Esophagus muscularis mucosa (tissue), 4 donors: ENCODE measurements around the gene DCP1B. TPM values are rescaled to one million over a fixed set of nuclear protein-coding genes. Genes with fewer than 3 reads are reported as not detected.

Source experiments
- DNase-seq: peaks from one replicate; pipeline ENCODE4 v3.0.0-alpha.2; 2017; ENCODE audit errors: extremely low spot score
- H3K27ac ChIP-seq, 4 donors: fragments of 200-600 bp; sonication (generic); replicated peaks in 1 of 4; 1 replicate in 3 of 4; 2 replicates in 1 of 4; pipeline ENCODE4 v1.5.1; 2016 to 2019; ENCODE audit warnings: mild to moderate bottlenecking in 1 of 4
- H3K27me3 ChIP-seq, 4 donors: fragments of 200-600 bp; sonication (generic); one replicate each; pipeline versions ENCODE4 v1.5.1 to v1.6.0; 2016 to 2019
- H3K36me3 ChIP-seq, 4 donors: fragments of 200-600 bp; sonication (generic); one replicate each; pipeline ENCODE4 v1.5.1; 2016 to 2019
- H3K4me1 ChIP-seq, 4 donors: fragments of 200-600 bp; sonication (generic); one replicate each; pipeline ENCODE4 v1.5.1; 2016 to 2019
- H3K4me3 ChIP-seq, 4 donors: fragments of 200-600 bp; sonication (generic); 1 replicate in 2 of 4; 2 replicates in 2 of 4; pipeline ENCODE4 v1.5.1; 2016 to 2019; ENCODE audit warnings: mild to moderate bottlenecking in 4 of 4, moderate library complexity in 1 of 4
- H3K9me3 ChIP-seq, 4 donors: fragments of 200-600 bp; sonication (generic); 1 replicate in 3 of 4; 2 replicates in 1 of 4; pipeline ENCODE4 v1.5.1; 2016 to 2019
- EP300 ChIP-seq: sonication (generic); formaldehyde crosslinking; IDR thresholded peaks from one replicate; pipeline ENCODE4 v1.6.1; 2017; ENCODE audit warnings: antibody characterized with exemption
- POLR2A ChIP-seq: fragments of 450-650 bp; IDR thresholded peaks from one replicate; pipeline ENCODE4 v1.6.1; 2017; ENCODE audit warnings: antibody characterized with exemption, moderate library complexity, mild to moderate bottlenecking, low read depth
- POLR2AphosphoS5 ChIP-seq, 2 donors: sonication (generic); formaldehyde crosslinking; IDR thresholded peaks; one replicate each; pipeline ENCODE4 v1.6.1; 2017; ENCODE audit warnings: antibody characterized with exemption in 2 of 2
- WGBS: methylation state at CpG from one replicate; pipeline ENCODE4 v1.1.5; 2018; 5-methylcytosine and 5-hydroxymethylcytosine counted together
- intact Hi-C: fragments of 100-400 bp; cut with DNase I; formaldehyde crosslinking; loops from one replicate; pipeline ENCODE4 v1.15.1; 2023
- total RNA-seq, 4 donors: library from RNA; depleted of rRNA; stranded (reverse); fragments of >200 nt; gene quantifications; one replicate each; pipeline versions ENCODE4 v1.1.0 to v1.2.1, GENCODE V29; 2016
- TF ChIP-seq, protein P1 (sequence below), 3 experiments: fragments of 200-600 bp in 2 of 3; fragments of 450-650 bp in 1 of 3; sonication (generic) in 2 of 3; IDR thresholded peaks; one replicate each; pipeline ENCODE4 v1.5.1; 2017 to 2019; ENCODE audit warnings: antibody characterized with exemption in 3 of 3, mild to moderate bottlenecking in 2 of 3, moderate library complexity in 1 of 3

Gene DCP1B
- total RNA-seq, 4 donors from 2014 or later = 22.0 to 26.5 (median 24.4) TPM

DNA sequence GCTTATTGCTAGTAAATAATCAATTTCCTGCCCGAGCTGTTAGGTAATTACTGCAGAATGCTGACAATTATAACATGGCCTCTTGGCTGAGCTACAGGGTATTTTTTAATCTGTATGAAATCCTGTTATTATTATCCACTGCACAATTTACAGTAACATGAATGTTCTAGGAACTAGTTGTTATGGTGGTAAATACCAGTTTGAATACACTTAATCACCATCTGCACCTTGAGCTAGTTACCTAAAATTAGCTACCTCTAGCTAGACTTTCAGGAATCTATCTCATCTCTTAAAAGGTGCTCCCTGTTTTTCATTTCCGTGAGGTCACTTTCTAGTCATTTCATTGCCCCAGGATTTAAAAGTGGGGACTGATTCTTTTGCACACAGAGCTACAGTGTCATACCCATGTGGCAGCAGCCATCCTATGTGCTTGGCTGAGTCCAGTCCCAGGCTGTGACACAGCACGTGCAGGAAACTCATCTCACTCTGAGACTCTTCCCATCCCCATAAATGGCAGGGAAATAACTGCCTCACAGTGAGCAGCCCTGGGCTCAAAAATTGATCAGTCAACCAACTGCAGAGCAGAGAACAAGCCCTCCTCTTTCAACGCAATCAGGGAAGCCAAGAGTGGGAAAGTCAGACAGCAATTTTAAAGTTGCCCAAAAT, 37.6 kb downstream of the DCP1B start:
- H3K36me3 ChIP-seq = peaks cover 5 to 27% (median 11%) of the 10 kb centered on the region in 4 donors
- peaks cover 9 to 57% (median 52%) of the 10 kb centered on the region in 4 donors for H3K4me1 ChIP-seq
- no peak overlapping the region for H3K4me3 ChIP-seq
- no peak for DNase-seq
- intact Hi-C loops = no loop called here
- peak overlapping the region; percentile 72 to 90 (median 75) for H3K27ac ChIP-seq
- 41% methylated on average over 4 of the region's 4 CpGs for WGBS
- no peaks in the 10 kb centered on the region for H3K27me3 ChIP-seq
- TF ChIP-seq POLR2AphosphoS5 (IDR thresholded peaks at IDR 0.05) (peak; percentile 59 to 86), POLR2A (no peak)
- no peaks in the 10 kb centered on the region for H3K9me3 ChIP-seq

DNA sequence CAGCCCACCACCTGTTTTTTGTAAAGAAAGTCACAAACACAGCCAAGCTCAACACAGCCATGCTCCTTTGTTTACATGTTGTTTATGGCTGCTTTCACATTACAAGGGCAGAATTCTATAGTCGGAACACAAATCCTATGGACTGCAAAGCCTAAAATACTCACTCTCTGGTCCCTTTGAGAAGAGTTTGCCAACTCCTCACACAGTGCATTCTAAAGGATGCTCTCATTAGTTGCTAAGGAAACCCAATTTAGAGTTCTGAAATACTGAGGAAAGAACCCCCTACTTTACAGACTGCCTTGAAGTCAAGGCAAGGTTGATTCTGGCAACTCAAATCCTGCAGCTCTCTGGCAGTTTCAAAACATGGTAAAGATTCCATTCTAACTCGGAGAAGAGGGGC, 38.3 kb downstream of the DCP1B start:
- intact Hi-C loops = no loop called here
- Histone ChIP-seq H3K27me3 (no peaks in the 10 kb centered on the region), H3K4me1 (peaks cover 9 to 57% (median 53%) of the 10 kb centered on the region in 4 donors), H3K4me3 (no peak overlapping the region), H3K27ac (peak overlapping the region; percentile 72 to 90 (median 75)), H3K9me3 (no peaks in the 10 kb centered on the region), H3K36me3 (peaks cover 5 to 31% (median 13%) of the 10 kb centered on the region in 4 donors)
- 63% methylated on average over 2 of the region's 2 CpGs for WGBS
- no peak for DNase-seq
- TF ChIP-seq POLR2A (no peak), EP300 (no peak), POLR2AphosphoS5 (IDR thresholded peaks at IDR 0.05) (no peak)
- TF ChIP-seq, protein P1, sequence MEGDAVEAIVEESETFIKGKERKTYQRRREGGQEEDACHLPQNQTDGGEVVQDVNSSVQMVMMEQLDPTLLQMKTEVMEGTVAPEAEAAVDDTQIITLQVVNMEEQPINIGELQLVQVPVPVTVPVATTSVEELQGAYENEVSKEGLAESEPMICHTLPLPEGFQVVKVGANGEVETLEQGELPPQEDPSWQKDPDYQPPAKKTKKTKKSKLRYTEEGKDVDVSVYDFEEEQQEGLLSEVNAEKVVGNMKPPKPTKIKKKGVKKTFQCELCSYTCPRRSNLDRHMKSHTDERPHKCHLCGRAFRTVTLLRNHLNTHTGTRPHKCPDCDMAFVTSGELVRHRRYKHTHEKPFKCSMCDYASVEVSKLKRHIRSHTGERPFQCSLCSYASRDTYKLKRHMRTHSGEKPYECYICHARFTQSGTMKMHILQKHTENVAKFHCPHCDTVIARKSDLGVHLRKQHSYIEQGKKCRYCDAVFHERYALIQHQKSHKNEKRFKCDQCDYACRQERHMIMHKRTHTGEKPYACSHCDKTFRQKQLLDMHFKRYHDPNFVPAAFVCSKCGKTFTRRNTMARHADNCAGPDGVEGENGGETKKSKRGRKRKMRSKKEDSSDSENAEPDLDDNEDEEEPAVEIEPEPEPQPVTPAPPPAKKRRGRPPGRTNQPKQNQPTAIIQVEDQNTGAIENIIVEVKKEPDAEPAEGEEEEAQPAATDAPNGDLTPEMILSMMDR (IDR thresholded peaks at IDR 0.05) = no peak

DNA sequence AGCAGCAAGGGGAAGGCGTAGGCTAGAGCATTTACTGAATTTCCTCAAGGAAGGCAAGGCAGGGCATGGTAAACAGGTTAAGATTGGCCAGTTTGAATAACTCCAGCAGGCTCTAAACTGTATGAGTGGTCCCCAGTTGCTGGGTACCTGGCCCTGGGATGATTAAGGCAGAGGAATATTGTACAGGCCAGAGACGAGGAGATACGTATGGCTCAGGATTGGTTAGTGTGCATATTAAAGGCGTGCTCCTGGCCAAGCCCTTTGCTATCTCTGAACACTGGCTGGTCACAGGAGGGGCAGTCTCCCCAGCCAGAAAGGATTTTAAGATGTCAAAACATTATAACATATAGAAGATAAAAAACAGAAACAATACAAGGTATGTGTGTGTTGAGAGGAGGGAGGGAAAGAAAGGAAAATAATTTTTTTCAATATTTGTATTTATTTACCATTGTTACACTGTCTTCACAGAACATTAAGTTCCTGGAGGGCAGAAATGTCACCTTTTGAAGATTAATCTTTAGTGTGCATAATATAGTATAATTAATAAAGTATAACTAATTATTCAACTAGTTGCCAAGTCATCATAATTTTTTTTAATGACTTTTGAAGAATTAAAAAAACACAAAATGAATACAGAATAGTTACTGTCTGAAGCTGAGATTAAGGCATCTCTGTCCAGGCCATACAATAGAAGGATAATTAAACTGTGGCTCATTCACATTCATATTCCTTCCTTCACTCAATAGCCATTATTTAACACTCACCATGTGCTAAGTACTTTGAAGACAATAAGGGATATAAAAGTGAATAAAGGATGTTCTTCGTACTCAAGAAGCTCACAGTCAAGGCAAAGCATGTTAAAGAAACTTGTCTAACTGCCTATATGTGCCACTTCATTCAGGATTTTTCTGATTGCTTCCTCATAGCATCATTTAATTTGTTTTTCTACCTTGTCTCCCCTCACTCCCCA, 41.9 kb downstream of the DCP1B start:
- DNase-seq = no peak
- Histone ChIP-seq H3K9me3 (no peaks in the 10 kb centered on the region), H3K27me3 (no peaks in the 10 kb centered on the region), H3K4me3 (no peak overlapping the region), H3K36me3 (peaks cover 5 to 37% (median 14%) of the 10 kb centered on the region in 4 donors), H3K4me1 (peaks cover 0 to 37% (median 32%) of the 10 kb centered on the region in 4 donors), H3K27ac (peak overlapping the region; percentile 49 to 79 (median 73))
- TF ChIP-seq POLR2A (no peak), EP300 (no peak), POLR2AphosphoS5 (IDR thresholded peaks at IDR 0.05) (no peak)
- TF ChIP-seq, protein P1 (IDR thresholded peaks at IDR 0.05) = no peak
- intact Hi-C loops = no loop called here
- 80% methylated on average over 5 of the region's 5 CpGs for WGBS

DNA sequence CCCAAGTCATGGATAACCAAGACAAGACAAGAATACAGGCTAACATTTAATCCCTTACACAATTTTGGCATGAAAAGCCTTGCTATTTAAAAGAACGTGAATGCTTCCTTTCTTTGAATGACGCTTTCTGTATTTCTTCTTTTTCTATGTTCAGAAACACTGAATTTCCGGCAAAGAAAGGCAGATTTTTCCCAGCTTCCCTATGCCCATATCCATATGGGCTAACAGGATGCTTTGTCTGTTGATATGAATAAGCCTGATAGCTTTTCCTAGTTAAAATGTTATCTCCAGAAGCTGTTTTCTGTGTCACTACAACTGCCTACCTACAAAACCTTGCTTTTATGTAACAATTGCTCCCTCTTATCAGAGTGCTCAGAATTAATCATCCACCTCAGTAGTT, 47.5 kb downstream of the DCP1B start:
- Histone ChIP-seq H3K4me3 (no peak overlapping the region), H3K36me3 (peaks cover 23 to 44% (median 26%) of the 10 kb centered on the region in 4 donors), H3K9me3 (no peaks in the 10 kb centered on the region), H3K27me3 (no peaks in the 10 kb centered on the region), H3K27ac (no peak overlapping the region), H3K4me1 (peaks cover 0 to 15% (median 11%) of the 10 kb centered on the region in 4 donors)
- 82% methylated on average over 3 of the region's 3 CpGs for WGBS
- no peak for DNase-seq
- TF ChIP-seq, protein P1 (IDR thresholded peaks at IDR 0.05) = no peak
- no peak for TF ChIP-seq POLR2A
- no peak for TF ChIP-seq EP300
- TF ChIP-seq POLR2AphosphoS5 (IDR thresholded peaks at IDR 0.05) = no peak
- intact Hi-C loops = no loop called here
